ENCODE data around the gene HSPA4.

HSPA4 gene

GRCh38 chr5:133075572-133076536 lies 24.0 kb downstream of the HSPA4 start:
- DNase-seq (no peak), ATAC-seq (ENCODE audit: insufficient read depth, low read depth) (no peak)
- H3K27me3 ChIP-seq (ENCODE audit: insufficient read depth, low read length, poor library complexity) = no peaks in the 10 kb centered on the region
- no peak overlapping the region for H3K4me3 ChIP-seq (ENCODE audit: low read depth in 1 of 2, low read length in 2 of 2)
- H3K27ac ChIP-seq (ENCODE audit: low read length) = no peak overlapping the region
- H3K4me2 ChIP-seq (ENCODE audit: insufficient read depth, low read length) = no peak overlapping the region
- TF ChIP-seq CTCF (IDR thresholded peaks at IDR 0.05; ENCODE audit: borderline replicate concordance, extremely low read depth, low read length, poor library complexity, severe bottlenecking) (no peak), EZH2 (IDR thresholded peaks at IDR 0.05; ENCODE audit: borderline replicate concordance, low read depth, low read length, severe bottlenecking) (no peak)
- no peak overlapping the region for H2AFZ ChIP-seq (ENCODE audit: low read depth, low read length)
- no peak overlapping the region for H3K9ac ChIP-seq (ENCODE audit: low read depth, low read length)
- no peaks in the 10 kb centered on the region for H3K9me3 ChIP-seq (ENCODE audit: insufficient read depth, low read length, severe bottlenecking)
- H3K36me3 ChIP-seq (ENCODE audit: insufficient read depth, low read length) = peaks cover 84% of the 10 kb centered on the region
- peaks cover 88% of the 10 kb centered on the region for H3K79me2 ChIP-seq (ENCODE audit: insufficient read depth, low read length)
- H3K4me1 ChIP-seq (ENCODE audit: insufficient read depth, low read length) = no peaks in the 10 kb centered on the region
- H4K20me1 ChIP-seq (ENCODE audit: insufficient read depth, low read length) = peaks cover 12% of the 10 kb centered on the region; the same call in 1 of the 2 replicates

- Histone ChIP-seq H3K79me2 (ENCODE audit: insufficient read depth, low read length) (peaks cover 85% of the 10 kb centered on the region), H3K36me3 (ENCODE audit: insufficient read depth, low read length) (peaks cover 73% of the 10 kb centered on the region)
Measured at GRCh38 chr5:133079048-133079447, 27.2 kb downstream of the HSPA4 start.

GRCh38 chr5:133081036-133081435 lies 29.2 kb downstream of the HSPA4 start:
- Histone ChIP-seq H2AFZ (ENCODE audit: low read depth, low read length) (no peak overlapping the region), H3K9ac (ENCODE audit: low read depth, low read length) (no peak overlapping the region), H3K27me3 (ENCODE audit: insufficient read depth, low read length, poor library complexity) (no peaks in the 10 kb centered on the region), H3K4me3 (ENCODE audit: low read depth in 1 of 2, low read length in 2 of 2) (no peak overlapping the region), H3K4me1 (ENCODE audit: insufficient read depth, low read length) (no peaks in the 10 kb centered on the region), H3K4me2 (ENCODE audit: insufficient read depth, low read length) (no peak overlapping the region), H3K79me2 (ENCODE audit: insufficient read depth, low read length) (peaks cover 87% of the 10 kb centered on the region), H4K20me1 (ENCODE audit: insufficient read depth, low read length) (peaks cover 11% of the 10 kb centered on the region; the same call in 1 of the 2 replicates), H3K36me3 (ENCODE audit: insufficient read depth, low read length) (peaks cover 71% of the 10 kb centered on the region), H3K27ac (ENCODE audit: low read length) (no peak overlapping the region), H3K9me3 (ENCODE audit: insufficient read depth, low read length, severe bottlenecking) (no peaks in the 10 kb centered on the region)
- TF ChIP-seq EZH2 (IDR thresholded peaks at IDR 0.05; ENCODE audit: borderline replicate concordance, low read depth, low read length, severe bottlenecking) (no peak), CTCF (IDR thresholded peaks at IDR 0.05; ENCODE audit: borderline replicate concordance, extremely low read depth, low read length, poor library complexity, severe bottlenecking) (no peak)
- ATAC-seq (ENCODE audit: insufficient read depth, low read depth) (no peak), DNase-seq (no peak)

More at GRCh38 chr5:133079048-133079447, 27.2 kb downstream of the HSPA4 start:
- ATAC-seq (ENCODE audit: insufficient read depth, low read depth) (no peak), DNase-seq (no peak)
- Histone ChIP-seq H3K27me3 (ENCODE audit: insufficient read depth, low read length, poor library complexity) (no peaks in the 10 kb centered on the region), H3K27ac (ENCODE audit: low read length) (no peak overlapping the region), H3K4me3 (ENCODE audit: low read depth in 1 of 2, low read length in 2 of 2) (no peak overlapping the region), H2AFZ (ENCODE audit: low read depth, low read length) (no peak overlapping the region), H4K20me1 (ENCODE audit: insufficient read depth, low read length) (peaks cover 7% of the 10 kb centered on the region; the same call in 1 of the 2 replicates), H3K4me1 (ENCODE audit: insufficient read depth, low read length) (no peaks in the 10 kb centered on the region), H3K9me3 (ENCODE audit: insufficient read depth, low read length, severe bottlenecking) (no peaks in the 10 kb centered on the region), H3K4me2 (ENCODE audit: insufficient read depth, low read length) (no peak overlapping the region), H3K9ac (ENCODE audit: low read depth, low read length) (no peak overlapping the region)
- TF ChIP-seq CTCF (IDR thresholded peaks at IDR 0.05; ENCODE audit: borderline replicate concordance, extremely low read depth, low read length, poor library complexity, severe bottlenecking) (no peak), EZH2 (IDR thresholded peaks at IDR 0.05; ENCODE audit: borderline replicate concordance, low read depth, low read length, severe bottlenecking) (no peak)
